Stimulated activated CD4-positive, alpha-beta T cell treated with anti-CD3 and anti-CD28 coated beads, Interleukin-15, amount 100 ng/mL, for 1 hour (primary cell): ENCODE results near the gene RNF187.
"Not testable (repeated sequence)": the region's sequence is repeated elsewhere in the genome, so short reads cannot be mapped to it uniquely, and the experiment has no call there.

Source experiments
- DNase-seq, 2 donors: peaks; one replicate each; pipeline ENCODE4 v3.0.0-alpha.2; 2020; ENCODE audit warnings: low read depth in 1 of 2, low spot score in 1 of 2

Gene RNF187

DNA sequence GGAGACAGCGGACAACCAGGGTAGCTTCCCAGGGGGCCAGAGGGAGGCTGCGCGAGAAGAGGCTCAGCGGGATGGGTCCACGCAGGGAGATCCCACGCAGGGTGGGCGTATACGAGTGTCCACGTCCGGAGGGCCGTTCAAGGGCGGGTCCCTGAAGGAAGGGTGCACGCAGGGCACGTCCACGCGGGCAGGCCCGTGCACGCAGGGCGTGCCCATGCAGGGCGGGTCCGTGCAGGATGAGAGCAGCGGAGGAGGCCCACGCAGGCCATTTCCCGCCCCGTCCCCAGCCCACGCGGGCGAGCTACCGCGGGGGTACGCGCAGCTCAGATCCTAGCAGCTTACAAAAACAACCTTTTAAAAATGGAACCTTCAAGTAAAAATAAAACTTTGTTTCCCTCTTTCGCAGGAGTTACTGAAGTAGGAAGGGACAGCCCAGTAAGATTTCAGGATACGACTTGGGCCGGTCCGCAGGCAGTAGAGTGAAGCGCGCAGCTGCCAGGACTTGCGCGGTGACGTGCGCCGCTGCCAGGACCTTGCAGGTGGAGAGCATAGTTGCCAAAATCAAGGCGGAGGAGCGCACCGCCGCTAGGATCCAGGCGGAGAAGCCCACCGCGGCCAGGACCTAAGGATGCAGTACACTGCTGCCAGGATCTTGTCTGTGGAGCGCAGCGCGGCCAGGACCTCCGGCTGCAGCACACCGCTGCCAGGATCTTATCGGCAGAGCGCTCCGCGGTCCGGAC is 416 bp upstream of the RNF187 start:
- peak; percentile 61 to 78 for DNase-seq

DNA sequence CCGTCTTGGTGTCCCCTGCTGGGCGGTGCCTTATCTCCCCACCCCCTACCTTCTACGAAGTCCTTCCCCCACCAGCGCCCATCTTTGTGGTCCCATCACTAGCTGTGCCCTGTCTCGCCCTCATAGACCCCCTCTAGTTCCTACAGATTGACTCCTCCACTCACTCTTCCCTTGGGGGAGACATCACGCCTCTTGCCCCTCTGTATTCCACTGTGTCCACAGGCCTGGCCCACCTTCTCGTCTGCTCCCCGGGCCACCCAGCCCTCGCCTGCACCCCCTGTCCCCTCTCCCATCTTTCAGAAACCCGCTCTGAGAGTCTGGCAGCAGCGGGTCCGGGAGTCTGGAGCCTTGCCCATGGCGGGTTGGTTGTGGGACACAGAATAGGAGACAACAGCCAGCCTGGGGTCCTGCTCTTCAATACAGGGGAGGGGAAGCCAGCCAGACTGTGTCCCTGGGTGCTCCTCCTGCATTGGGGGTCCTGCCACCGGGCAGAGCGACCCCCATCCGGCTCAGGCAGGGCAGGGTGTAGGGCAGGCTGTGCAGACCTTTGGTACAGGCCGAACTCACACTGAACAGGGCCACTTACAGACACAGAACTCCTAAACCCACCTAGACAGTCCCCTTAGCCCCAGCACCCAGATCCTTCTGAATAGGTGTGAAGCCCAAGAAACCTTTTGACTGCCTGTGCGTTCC is 1.1 kb downstream of the RNF187 start:
- DNase-seq: no peak

DNA sequence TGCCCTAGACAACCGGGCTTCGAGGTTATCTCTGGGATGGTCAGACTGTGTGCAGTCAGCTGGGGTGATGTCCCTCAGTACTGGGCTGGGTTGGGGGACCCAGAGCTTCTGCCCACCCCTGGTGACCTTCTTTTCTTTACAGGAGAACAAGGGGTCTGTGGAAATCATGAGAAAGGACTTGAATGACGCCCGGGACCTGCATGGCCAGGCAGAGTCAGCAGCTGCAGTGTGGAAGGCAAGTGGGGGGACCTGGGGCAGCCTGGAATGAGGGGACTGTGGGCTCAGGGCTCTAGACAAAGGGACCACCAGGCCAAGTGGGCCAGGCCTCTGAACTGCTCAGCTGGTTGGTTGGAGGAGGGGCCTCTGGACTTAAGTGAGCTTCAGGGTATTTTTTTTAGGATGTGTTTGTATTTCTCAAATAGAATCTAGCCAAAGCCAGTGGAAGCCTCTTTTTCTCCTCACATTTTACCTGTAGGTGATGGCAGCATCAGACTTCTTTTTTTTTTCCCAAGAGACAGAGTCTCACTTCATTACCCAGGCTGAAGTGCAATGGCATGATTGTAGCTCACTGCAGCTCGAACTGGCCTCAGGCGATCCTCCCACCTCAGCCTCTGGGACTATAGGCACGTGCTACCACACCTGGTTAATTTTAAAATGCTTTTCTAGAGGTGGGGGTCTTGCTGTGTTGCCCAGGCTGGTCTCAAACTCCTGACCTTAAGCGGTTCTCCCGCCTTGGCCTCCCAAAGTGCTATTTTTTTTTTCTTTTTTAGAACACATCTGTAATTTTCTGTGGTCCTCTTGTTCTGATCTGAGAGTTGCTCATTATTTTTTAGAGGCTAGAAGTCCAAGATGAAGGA is 1.9 kb downstream of the RNF187 start:
- no peak for DNase-seq

DNA sequence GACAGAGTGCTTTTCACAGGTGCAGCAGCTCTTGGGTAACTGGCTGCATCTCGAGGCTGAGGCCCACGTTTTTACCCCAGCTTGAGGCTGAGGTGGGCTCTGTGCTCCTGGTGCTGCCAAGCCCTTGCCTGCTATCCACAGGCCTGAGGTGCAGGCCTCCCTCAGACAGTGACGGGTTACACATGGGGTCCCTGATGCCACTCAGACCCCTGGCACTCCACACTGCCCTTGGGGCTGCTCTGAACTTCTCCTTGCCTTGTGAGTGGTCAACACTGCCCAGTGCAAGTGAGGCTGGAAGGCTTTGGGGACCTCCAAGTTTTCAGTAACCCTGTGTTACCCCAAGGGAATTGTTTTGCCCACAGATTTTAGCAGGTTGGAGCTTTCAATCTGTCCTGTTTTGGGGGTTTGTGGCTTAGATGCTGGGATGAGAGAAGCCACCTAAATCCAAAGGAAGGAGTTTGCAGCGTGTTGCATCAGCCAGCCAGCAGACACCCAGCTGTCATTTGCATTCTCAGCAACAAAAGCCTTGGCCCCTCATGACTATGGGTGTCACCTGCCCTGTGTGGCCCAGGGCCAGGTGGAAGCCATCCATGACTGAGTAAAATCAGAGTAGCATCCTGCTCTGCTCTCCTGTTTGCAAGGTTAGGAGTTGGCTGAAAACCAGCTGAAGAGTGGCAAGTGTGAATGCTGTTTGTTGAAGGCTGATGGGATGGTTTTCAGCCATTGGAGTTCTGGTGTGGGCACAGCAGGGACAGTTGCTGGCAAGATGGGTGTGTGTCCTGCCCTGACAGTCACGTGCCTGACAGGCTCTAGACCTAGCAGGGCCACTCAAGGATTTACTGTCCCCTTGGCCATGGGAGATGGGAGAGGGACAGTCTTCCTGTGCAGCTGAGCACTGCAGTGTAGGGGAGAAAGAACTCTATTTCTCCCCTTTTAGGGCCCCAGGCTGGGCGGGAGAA is 3.2 kb downstream of the RNF187 start:
- DNase-seq: no peak

DNA sequence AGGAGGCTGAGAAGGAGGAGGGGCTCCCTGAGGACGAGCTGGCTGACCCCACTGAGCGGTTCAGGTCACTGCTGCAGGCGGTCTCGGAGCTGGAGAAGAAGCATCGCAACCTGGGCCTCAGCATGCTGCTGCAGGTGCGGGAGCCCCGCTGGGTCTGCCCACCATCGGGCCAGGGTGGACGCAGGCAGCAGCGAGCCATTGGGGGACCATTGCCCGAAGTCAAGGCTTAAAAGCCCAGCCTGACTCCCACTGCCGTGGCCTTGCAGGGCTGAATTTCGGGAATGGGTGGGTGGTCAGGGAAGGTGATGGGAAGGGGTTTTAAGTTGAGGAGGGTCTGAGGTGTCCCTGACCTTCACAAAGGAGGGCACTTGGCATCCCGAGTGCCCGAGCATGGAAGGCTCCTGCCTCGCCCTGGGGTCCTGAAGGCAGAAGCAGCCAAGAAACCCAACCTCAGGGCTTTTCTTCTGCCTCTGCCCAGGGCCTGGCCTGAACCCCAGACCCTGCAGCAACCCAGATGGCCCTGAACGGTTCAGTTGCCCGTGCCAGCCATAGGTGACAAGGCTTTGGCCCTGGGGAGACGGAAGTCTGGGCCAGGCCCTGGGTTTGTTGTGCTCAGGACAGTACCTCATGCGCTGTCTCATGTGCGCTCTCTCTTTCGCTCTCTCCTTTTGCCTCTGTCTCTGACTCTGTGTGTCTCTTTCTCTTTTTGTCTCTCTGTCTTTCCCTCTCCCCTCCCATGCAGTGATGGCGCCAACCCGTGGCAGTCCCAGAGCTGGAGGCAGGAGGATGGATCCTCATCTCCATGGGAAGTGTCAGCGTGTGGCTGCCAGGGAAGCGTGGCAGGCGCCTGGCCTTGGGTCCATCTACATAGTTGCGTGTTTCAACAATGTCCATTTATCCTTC is 6.2 kb downstream of the RNF187 start:
- no peak for DNase-seq

DNA sequence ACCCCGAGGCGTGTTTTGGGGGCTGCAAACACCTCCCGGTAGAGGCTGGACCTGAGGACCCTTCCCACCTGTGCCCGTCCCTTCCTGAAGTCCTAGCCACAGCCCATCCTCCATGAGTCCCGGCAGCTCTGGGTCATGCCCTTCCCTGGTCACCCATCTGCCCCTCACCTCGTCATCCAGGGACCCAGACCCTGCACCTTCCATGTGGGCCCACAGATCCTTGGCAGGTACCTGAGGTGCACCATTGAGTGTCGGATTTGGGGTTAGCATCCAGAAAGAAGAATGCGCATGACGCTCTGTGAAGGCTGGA is 6.8 kb downstream of the RNF187 start:
- DNase-seq: no peak

DNA sequence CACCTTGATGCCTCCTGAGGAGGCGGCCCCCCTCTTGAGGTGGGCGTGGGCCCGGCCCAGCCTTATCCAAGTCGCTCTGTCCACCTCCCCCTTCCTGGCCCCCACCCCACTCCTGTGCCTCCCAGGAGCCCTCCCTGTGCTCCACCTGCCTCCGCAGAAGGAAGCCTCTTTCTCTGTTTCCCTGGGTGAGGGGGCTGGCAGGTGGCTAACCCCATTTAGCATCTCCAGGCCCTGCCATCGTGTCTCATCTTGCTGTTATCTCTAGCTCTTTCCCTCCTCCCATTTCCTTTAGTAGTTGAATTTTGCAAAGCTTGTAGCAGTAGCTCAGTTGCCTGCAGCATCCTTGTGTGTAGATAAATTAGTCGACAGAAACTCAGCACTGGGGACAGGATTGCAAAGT is 7.2 kb downstream of the RNF187 start:
- DNase-seq: no peak

DNA sequence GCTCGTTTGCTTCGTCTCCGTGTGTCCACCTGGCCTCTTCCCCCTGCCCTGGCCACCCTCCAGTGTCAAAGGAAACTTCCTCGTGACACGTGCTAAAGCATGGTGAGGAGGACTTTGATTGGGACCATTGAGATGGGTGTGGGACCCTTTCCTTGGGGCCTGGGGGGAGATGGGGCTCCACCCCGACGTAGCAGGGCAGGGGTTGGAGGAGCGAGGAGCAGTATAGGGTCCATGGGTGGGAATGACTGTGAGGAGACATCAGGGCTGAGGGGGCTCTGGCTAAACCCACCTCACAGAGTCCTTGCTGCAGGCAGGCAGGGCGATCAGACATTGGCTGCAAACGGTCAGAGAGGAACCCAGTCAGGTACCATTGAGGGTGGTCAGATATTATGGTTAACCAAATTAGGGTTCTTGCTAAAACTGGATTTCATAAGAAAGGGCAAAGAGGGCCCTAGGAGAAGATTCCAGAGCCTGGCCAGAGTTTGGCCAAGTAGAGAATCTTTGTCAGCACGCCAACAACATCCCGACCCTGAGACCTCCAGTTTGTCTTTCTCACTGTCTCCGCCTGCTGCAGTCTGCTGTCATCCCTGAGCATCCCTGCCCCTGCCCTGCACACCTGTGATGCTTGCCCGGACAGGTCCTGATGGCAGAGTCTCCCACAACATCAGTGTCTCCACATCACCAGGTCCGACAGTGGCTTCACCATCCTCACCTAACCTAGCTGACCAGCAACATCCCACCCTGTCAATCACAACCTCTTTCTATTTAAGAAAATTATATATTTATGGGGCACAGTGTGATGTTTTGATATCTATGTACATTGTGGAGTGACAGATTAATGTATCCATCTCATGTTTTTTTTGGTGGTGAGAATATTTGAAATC is 8.0 kb downstream of the RNF187 start:
- DNase-seq: no peak

DNA sequence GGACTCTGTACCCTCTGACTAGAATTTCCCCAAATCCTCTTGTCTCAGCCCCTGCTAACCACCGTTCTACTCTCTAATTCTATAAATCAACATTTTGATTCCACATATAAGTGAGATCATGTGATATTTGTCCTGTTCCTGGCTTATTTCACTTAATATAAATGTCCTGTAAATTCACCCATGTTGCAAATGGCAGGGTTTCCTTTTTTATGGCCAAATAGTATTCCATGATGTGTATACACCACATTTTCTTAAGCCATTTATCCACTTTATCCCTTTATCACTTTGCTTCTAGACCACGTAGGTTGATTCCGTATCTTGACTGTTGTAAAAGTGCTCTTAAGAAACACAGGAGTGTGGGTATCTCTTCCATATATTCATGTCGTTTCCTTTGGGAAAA is 8.9 kb downstream of the RNF187 start:
- no peak for DNase-seq

DNA sequence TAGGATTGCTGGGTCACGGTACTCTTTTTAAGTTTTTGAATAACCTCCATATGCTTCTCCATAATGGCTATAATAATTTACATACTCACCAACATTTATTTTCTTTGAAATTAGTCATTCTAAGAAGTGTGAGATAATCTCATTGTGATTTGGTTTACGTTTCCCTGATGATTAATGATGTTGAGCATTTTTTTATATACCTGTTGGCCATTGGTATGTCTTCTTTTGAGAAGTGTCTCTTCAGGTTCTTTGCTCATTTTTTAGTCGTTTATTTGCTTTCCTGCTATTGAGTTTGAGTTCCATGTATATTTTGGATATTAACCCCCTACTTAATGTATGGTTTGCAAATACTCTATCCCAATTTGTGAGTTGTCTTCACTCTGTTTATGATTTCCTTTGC is 9.3 kb downstream of the RNF187 start:
- DNase-seq: no peak

DNA sequence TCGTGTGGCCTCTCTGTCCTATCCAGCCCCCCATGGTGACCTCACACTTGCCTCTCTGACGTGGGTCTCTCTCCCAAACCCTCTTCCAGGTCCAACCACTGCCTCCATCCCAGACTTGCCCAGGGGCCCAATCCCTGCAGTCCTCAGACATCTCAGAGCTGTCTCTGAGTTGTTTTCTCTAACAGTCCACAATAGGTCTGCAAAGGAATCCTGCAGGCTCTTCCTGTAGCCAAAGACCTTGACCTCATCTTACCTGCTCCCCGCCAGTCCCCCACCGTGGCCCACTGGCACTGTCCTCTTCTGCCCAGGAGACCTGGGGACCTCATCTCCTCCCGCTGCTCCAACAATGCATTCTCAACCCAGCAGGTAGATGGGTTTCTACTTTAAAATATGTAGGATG is 10.0 kb downstream of the RNF187 start:
- no peak for DNase-seq

DNA sequence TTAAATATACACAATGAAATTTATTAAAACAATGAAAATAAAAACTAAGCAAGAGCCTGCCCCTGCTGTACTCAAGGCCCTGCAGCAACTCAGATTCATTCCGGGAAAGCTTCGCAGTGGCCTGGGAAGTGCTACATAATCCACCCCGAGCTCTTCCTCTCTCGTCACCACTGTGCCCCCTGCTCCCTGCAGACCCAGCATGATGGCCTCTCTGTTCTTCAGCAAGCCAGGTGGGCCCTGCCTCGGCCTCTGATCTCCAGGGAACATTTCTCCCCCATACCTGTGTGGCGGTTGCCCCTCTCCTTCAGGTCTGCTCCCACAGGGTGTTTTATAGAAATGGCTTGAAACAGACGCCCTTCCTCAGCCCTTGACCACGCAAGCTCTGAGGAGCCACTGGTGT is 10.6 kb downstream of the RNF187 start:
- no peak for DNase-seq

DNA sequence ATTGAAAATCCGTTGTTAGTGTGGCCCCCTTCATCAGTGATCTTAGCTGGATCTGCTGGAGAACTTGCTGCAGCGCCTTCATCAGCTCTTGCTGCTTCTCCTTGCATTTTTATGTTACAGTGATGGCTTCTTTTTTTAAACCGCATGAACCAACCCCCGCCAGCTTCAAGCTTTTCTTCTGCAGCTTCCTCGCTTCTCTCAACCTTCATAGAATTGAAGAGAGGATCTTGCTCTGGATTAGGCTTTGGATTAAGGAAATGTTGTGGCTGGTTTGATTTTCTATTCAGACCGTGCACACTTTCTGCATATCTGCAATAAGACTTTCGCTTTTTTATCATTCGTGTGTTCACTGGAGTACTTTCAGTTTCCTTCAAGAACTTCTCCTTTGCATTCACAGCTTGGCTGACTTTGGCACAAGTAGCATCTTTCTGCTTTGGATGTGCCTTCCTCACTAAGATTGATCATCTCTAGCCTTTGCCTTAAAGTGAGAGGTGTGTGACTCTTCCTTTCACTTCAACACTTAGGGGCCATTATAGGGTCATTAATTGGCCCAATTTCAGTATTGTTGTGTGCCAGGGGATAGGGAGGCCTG is 13.1 kb downstream of the RNF187 start:
- no peak for DNase-seq

DNA sequence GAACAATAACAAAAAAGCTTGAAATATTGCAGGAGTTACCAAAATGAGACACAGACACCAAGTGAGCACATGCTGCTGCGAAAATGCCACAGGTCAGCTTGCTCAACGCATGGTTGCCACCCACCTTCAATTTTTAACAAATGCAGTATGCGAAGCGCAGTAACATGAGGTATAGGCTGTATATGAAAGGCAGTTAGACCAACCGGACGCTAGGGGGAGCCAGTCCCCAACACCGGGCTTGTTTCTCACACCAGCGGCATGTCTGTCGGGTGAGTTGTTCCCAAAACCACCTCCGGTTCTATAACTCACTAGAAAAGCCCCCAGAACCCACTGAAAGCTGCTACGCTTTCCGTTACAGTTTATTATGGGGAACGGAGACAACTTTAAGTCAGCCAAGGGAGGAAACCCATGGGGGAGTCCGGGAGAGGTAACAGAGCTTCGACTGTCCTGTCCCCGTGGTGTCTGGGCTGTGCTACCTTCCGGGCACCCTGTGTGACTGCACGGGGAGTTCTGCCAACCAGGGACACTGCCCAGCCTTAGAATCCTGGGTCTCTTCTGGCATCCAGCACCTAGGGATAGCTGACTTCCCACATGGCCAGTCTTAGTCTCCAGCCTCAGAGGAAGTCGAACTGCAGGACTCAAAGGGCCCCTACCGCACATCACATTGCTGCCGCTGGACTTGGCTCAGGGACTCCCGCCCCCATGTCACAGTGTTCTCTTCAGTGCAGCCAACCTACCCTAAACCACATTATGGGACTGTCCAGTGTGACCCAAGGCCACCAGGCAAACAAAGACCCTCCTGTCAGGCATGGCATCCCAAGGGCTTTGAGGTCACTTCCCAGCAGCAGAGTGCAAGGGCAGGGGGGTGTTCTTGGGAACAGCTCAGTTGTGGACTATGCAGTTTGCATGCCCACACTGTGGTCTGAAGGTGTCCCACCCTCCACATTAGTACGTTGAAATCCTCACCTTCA is 14.0 kb downstream of the RNF187 start:
- DNase-seq: peak; percentile 67 to 79

DNA sequence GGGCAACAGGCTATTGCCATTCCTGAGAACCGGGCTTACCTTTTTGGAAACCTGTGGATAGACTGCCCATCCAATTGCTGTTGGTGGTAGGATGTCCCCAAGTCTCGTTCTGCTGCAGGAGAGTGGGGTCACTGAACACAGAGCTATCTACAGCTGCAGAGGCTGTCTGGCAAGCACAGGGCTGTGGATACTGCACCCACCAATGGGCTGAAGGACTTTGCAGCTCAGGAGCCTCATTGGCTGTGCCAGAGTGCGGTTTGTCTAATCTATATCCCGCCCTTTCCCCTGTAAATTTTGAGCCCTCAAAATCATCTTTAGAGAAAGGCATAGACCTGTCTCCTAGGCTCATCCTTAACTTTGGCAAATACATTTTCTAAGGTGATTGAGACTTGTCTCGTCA is 15.3 kb downstream of the RNF187 start:
- no peak for DNase-seq

DNA sequence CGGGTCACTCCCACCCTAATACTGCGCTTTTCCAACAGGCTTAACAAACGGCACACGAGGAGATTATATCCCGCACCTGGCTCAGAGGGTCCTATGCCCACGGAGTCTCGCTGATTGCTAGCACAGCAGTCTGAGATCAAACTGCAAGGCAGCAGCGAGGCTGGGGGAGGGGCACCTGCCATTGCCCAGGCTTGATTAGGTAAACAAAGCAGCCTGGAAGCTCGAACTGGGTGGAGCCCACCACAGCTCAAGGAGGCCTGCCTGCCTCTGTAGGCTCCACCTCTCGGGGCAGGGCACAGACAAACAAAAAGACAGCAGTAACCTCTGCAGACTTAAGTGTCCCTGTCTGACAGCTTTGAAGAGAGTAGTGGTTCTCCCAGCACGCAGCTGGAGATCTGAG is 18.8 kb downstream of the RNF187 start:
- DNase-seq: not testable (repeated sequence)

DNA sequence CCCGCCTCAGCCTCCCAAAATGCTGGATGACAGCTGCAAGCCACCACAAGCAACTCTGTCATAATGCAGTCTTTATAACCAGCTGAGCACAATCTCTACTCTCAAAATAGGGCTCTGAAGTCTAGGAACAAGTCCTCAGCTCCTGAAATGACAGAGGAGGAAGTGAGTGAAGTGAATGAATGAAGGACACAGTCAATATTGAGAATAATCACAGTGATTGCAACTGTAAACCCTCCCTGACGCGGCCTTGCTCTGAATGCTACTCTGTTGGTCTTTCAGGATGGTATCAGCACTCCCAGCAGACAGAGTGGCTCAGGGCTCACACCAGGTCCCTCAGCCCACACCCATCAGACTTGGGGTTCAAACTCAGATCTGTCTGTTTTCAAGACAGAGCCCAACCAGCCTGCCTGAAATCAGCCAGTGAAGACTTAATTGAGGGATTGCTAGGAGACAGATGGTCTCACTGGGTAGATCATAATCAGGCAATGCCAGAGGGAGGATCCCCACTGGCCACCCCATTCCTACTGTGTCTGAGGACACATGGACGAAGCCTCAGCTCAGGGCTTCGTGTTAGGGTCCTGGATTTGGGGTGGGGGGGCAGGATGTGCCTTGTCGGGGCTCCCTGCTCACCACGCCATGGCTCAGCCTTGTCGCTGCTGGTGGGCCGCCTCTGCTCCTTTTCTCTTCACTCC is 20.9 kb downstream of the RNF187 start:
- no peak for DNase-seq
